ENCODE data around the gene TMEM186. TPM values are rescaled to one million over a fixed set of nuclear protein-coding genes. Genes with fewer than 3 reads are reported as not detected.

Gene TMEM186
- total RNA-seq (2022; extraction: Qiagen RNA extraction) = 12.0 to 13.3 TPM (median 12.9 TPM) in 5 replicates

GRCh38 chr16:8797364-8798173 is at the start of gene TMEM186, which contains the start of gene PMM2:
Gene TMEM186, minus strand, starts transcription at chr16:8797639. Its CDS starts 25 bp downstream, at chr16:8797614.
Gene PMM2, plus strand, starts transcription at chr16:8797839. Its CDS starts 44 bp downstream, at chr16:8797883.

Other genes starting within 250 kb of the TMEM186 start
- not detected in 5 replicates for gene TMEM114, start 207.1 kb downstream of the TMEM186 start, total RNA-seq (2022; extraction: Qiagen RNA extraction)
- 21.1 to 25.1 TPM (median 22.2 TPM) in 5 replicates for gene METTL22, start 175.9 kb downstream of the TMEM186 start, total RNA-seq (2022; extraction: Qiagen RNA extraction)
- gene ABAT, start 123.0 kb downstream of the TMEM186 start, total RNA-seq (2022; extraction: Qiagen RNA extraction) = 0.18 to 0.33 TPM (median 0.29 TPM) in 5 replicates
- gene PMM2, start 200 bp upstream of the TMEM186 start, total RNA-seq (2022; extraction: Qiagen RNA extraction) = 92.3 to 111 TPM (median 95.3 TPM) in 5 replicates
- gene CARHSP1, start 71.4 kb upstream of the TMEM186 start, total RNA-seq (2022; extraction: Qiagen RNA extraction) = 141 to 166 TPM (median 153 TPM) in 5 replicates
- gene LITAFD, start 84.7 kb upstream of the TMEM186 start, total RNA-seq (2022; extraction: Qiagen RNA extraction) = not detected in 5 replicates
- 70.4 to 87.1 TPM (median 79.7 TPM) in 5 replicates for gene USP7, start 166.3 kb upstream of the TMEM186 start, total RNA-seq (2022; extraction: Qiagen RNA extraction)

Measured in A549 treated with dexamethasone at 1 μM for 4 hours (cell line).